ENCODE results near the gene HERPUD1.
"Not testable (repeated sequence)": the region's sequence is repeated elsewhere in the genome, so short reads cannot be mapped to it uniquely, and the experiment has no call there.

The HERPUD1 gene

DNA sequence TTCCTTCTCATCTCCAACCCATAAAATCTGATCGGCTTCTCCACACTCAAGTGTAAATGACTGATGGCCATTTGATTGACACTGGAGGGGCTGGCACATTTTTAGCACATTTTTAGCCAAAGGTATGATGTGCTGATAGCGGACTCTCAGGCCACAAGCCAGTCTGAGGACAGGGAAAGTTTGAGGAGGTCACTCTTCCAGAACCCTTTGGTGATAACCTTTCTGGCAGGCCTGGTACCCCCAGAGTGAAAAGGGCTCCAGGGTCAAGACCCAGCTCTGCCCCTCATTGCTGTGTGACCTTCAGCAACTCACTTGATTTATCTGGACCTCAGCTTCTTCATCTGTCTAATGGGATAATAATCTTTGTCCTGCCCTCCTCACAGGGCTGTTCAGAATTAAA, 55.8 kb downstream of the HERPUD1 start:
- ATAC-seq (no peak), DNase-seq (no peak)
- H3K9me3 Mint-ChIP-seq, result no peaks in the 10 kb centered on the region
- H3K4me3 Mint-ChIP-seq, result peak overlapping the region; percentile 97 to 99
- H3K27me3 Mint-ChIP-seq, result no peaks in the 10 kb centered on the region
- H3K27ac Mint-ChIP-seq, result peak overlapping the region; percentile 99 to 100
- H3K4me1 Mint-ChIP-seq, result peaks cover 88% of the 10 kb centered on the region

DNA sequence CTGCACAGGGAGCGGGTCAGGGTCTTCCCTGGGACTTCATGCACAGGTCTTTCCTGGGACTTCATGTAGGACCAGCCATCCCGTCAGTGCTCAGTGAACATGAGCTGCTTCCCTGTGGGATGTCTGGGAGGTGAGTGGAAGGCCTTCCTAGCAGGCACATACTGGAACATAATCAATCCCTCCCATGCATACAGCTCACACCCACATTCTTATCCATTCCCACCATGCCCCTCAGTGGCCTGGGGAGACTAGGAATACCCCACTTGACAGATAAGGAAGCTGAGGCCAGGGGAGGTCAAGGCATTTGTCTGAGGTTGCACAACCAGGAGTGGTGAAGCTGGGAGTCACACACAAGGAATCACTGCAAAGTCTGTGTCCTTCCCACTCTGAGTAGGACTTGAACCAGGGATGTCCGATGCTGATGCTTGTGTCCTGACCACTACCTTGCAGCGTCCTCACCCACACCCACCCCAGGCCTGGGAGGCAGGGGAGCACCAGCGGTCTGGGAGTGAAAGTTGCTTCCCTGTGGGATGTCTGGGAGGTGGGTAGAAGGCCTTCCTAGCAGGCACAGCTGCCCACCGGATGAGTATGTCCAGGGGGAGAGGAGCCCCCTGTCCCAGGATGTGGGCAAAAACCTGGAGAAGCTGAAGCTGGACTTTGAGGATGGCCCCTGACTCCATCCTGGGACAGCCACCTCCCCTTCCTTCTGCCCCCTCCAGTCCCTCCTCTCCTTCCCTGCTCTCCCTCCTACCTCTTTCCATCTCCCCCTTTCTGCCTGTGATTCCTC, 56.4 kb downstream of the HERPUD1 start:
- ATAC-seq (no peak), DNase-seq (no peak)
- Mint-ChIP-seq H3K4me3 (peak overlapping the region; percentile 97 to 99), H3K27me3 (no peaks in the 10 kb centered on the region), H3K9me3 (no peaks in the 10 kb centered on the region), H3K4me1 (peaks cover 87% of the 10 kb centered on the region), H3K27ac (peak overlapping the region; percentile 99 to 100)

DNA sequence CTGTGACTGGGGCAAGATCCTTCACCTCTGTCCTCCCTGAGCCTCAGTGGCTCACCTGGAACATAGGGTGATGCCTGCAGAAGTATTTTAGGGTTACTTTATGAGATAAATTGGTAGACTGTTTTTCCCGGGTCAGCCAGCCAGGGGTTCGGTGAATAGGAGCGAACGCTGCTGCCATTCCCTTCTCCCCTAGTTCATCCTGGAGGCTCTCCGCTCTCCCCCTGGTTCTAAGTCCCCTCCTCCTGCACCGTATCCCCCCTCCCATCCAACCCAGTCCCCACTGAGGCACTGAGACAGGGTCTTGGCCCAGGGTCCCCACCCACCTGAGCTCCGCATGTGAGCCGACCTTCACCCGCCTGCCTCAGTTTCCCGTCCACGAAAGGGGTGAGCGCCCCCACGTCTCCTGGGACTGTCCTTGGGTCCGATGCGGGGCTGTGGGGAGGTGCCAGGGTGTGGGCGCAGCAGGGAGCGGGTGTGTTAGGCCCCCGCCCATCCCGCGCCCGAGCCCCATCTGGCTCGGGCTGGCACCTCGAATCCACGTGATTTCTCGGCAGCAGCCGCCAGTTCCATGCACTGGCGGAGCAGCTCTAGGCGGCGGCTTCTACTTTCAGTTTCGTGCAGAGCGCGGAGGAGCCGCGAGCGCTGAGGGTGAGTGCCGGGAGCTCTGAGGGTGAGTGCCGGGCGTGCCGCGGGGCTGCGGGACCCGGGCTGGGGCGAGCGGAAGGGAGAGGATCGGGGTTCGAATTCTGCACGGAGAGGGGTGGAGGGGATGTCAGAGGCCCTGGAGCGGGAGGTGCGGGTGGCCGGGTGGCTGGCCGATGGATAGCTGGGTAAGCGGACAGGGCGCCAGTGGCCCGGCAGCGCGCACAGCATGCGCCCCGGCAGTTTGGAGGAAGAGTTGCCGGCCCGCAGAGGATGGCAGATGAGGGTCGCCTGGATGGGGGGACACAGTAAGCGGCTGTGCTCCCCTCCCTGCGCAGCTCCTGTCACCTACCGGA, 57.3 kb downstream of the HERPUD1 start, which contains the start of gene NLRC5:
Gene NLRC5 (plus strand): TSS at position 610 of the 998 bp plus-strand sequence. CDS start 31,156 bp downstream, outside the sequence.
- DNase-seq, result peak; percentile 95 to 96
- H3K9me3 Mint-ChIP-seq, result no peaks in the 10 kb centered on the region
- peaks cover 87% of the 10 kb centered on the region for H3K4me1 Mint-ChIP-seq
- H3K27me3 Mint-ChIP-seq, result no peaks in the 10 kb centered on the region
- H3K27ac Mint-ChIP-seq, result peak within 1 kb of the TSS; percentile 99 to 100
- ATAC-seq, result peak; percentile 87
- peak within 1 kb of the TSS; percentile 97 to 99 for H3K4me3 Mint-ChIP-seq

DNA sequence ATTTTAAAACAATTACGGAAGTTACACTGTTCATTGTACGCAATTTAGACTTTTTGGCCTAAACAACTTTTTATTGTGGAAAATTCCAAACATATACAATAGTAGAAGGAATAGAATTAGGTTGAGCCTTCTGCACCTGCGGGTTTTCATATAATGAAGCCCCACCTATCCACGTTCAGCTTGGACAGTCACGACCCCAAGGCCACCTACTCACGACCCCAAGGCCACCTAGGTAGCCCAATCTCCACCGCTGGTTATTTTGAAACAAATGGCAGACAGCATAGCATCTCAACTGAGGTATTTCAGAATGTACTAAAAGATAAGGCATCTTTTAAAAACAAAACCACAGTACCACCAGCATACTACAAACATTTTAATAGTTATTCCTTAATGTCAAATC, 58.0 kb downstream of the HERPUD1 start:
- H3K9me3 Mint-ChIP-seq, result no peaks in the 10 kb centered on the region
- peaks cover 87% of the 10 kb centered on the region for H3K4me1 Mint-ChIP-seq
- no peaks in the 10 kb centered on the region for H3K27me3 Mint-ChIP-seq
- DNase-seq (no peak), ATAC-seq (no peak)
- H3K4me3 Mint-ChIP-seq, result peak overlapping the region; percentile 97 to 99
- H3K27ac Mint-ChIP-seq, result peak overlapping the region; percentile 99 to 100

DNA sequence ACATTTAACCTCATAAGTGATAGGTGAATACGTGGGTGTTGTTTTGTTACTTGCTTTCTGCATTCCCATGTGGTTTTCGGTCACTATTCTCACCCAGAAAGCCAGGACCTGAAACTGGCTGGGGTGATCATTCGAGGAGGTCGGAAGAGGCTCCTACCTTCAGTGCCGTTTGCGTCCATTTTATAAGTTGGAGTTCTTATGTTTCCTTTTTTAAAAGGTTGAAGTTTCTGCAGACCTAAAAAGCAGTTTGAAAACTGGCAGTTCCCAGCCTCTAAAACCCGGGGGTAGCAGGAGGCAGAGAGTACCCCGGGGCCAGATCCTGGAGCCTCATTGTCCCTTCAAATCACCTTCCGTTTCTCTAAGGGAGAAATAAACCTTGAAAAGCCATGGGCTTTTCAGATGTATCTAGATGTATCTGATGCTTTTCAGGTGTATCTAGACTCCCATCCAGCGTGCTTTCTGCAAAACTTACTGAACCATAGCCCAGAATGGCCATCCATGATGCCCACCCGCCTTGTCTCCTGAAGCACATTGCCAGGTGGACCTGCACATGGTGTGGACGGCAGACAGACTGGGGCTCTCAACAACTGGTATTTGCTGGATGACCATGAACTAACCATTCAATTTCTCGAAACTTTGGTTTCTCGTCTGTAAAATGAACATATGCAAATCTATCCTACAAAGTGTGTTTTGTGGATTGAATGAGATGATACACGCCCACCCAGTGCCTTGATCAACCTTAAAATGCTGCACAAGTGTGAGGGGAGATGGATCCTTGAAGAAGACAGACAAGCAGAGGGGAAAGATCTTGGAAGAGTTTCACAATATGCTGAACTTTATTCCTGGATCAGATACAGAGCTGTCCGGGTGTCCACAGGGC, 58.7 kb downstream of the HERPUD1 start:
- ATAC-seq, result no peak
- H3K27me3 Mint-ChIP-seq, result no peaks in the 10 kb centered on the region
- peak overlapping the region; percentile 97 to 99 for H3K4me3 Mint-ChIP-seq
- DNase-seq, result peak in 1 of 2 donors; percentile 54
- H3K27ac Mint-ChIP-seq, result peak overlapping the region; percentile 99 to 100
- peaks cover 87% of the 10 kb centered on the region for H3K4me1 Mint-ChIP-seq
- no peaks in the 10 kb centered on the region for H3K9me3 Mint-ChIP-seq

DNA sequence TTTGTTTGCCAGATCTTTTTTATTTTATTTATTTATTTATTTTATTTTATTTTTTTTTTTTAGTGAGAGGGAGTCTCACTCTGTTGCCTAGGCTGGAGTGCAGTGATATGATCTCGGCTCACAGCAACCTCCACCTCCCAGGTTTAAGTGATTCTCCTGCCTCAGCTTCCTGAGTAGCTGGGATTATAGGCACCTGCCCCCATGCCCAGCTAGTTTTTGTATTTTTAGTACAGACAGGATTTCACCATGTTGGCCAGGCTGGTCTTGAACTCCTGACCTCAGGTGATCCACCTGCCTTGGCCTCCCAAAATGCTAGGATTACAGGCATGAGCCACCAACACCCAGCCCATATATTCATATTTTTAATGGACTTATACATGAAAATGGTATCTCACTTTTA, 60.5 kb downstream of the HERPUD1 start:
- ATAC-seq, H3K27ac Mint-ChIP-seq, DNase-seq, H3K27me3 Mint-ChIP-seq, H3K9me3 Mint-ChIP-seq: not testable (repeated sequence)
- Mint-ChIP-seq H3K4me3 (peak overlapping the region; percentile 59 to 97), H3K4me1 (peaks cover 87% of the 10 kb centered on the region)

DNA sequence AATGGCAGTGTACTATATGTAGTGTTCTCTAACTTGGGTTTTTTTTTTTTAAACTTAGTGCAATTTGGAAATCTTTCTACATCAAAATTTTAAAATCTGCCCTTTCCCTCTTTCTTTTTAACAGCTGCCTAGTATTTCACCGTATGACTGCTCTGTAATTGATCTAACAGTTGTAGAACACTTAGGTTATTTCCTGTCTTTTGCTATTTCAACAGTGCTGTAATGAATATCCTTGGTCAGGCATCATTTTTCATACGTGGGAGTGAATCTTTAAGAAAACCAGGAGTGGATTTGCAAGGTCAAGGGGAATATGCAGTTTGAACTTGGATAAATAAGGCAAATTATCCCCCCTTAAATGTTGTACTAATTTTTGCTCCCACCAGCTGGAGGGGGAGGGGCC, 61.3 kb downstream of the HERPUD1 start:
- peak overlapping the region; percentile 79 to 81 for H3K4me3 Mint-ChIP-seq
- ATAC-seq (no peak), DNase-seq (no peak)
- peak overlapping the region; percentile 89 to 92 for H3K27ac Mint-ChIP-seq
- no peaks in the 10 kb centered on the region for H3K9me3 Mint-ChIP-seq
- peaks cover 87% of the 10 kb centered on the region for H3K4me1 Mint-ChIP-seq
- H3K27me3 Mint-ChIP-seq, result no peaks in the 10 kb centered on the region

DNA sequence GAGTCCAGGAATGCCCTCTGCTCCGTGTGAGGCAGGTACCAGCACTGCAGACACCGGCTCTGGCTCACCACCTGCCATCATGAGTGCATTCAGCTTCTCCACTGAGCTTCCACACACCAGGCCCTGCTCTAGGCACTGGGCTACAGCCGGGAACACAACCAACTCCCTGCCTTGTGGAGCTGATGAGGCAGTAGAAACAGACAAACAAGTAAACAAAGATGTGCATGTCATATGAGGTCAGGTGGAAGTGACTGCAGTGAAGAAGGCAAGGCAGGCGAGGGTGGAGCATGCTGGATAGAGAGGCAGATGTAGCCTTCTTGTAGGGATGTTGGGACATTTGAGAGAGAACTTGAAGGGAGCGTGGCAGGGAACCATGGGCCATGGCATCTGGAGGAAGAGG, 62.4 kb downstream of the HERPUD1 start:
- Mint-ChIP-seq H3K9me3 (no peaks in the 10 kb centered on the region), H3K27me3 (no peaks in the 10 kb centered on the region), H3K27ac (peak overlapping the region; percentile 79 to 88), H3K4me1 (peaks cover 89% of the 10 kb centered on the region), H3K4me3 (peak overlapping the region; percentile 79 to 81)
- ATAC-seq, result peak; percentile 6
- DNase-seq, result no peak
